ENCODE data around the gene MKX. TPM values are rescaled to one million over a fixed set of nuclear protein-coding genes. Genes with fewer than 3 reads are reported as not detected.

The MKX gene
- total RNA-seq, 4 donors from 2014 or later, result 0.82 to 2.4 TPM; not detected in 2

GRCh38 chr10:27715505-27715904 is 30.1 kb downstream of the MKX start:
- intact Hi-C loops (cut with DNase I; ENCODE audit: low total_unique reads), result no loop called here
- TF ChIP-seq CTCF (IDR thresholded peaks at IDR 0.05) (no peak), POLR2AphosphoS5 (IDR thresholded peaks at IDR 0.05) (no peak), POLR2A (IDR thresholded peaks at IDR 0.05) (no peak), EP300 (IDR thresholded peaks at IDR 0.05; ENCODE audit: low read depth) (no peak)
- WGBS, 2 donors (ENCODE audit: low coverage in 1 of 2), result 71 to 74% methylated on average over 1 to 3 of the region's 3 CpGs

GRCh38 chr10:27714349-27714748 is 31.3 kb downstream of the MKX start:
- peak overlapping the region in 1 of 4 donors; percentile 9 for H3K27ac ChIP-seq
- H3K4me1 ChIP-seq, result no peaks in the 10 kb centered on the region
- no peak for DNase-seq
- in situ Hi-C loops (cut with MboI; ENCODE audit: low pct_ligation_motif_present in 1 of 4, low pct_unique_long_range_greater_than_20kb in 1 of 4, low sequenced_read_pairs in 3 of 4) (no loop called here), intact Hi-C loops (cut with DNase I; ENCODE audit: low total_unique reads) (no loop called here)
- no peak overlapping the region for H3K4me3 ChIP-seq
- TF ChIP-seq POLR2A (IDR thresholded peaks at IDR 0.05) (no peak), POLR2AphosphoS5 (IDR thresholded peaks at IDR 0.05) (no peak), EP300 (IDR thresholded peaks at IDR 0.05; ENCODE audit: low read depth) (no peak), CTCF (IDR thresholded peaks at IDR 0.05) (no peak)
- 57 to 63% methylated on average over 4 of the region's 4 CpGs for WGBS, 2 donors (ENCODE audit: low coverage in 1 of 2)
- no peaks in the 10 kb centered on the region for H3K36me3 ChIP-seq
- H3K9me3 ChIP-seq, result no peaks in the 10 kb centered on the region
- no peaks in the 10 kb centered on the region for H3K27me3 ChIP-seq

More at GRCh38 chr10:27715505-27715904, 30.1 kb downstream of the MKX start:
- Histone ChIP-seq H3K27me3 (no peaks in the 10 kb centered on the region), H3K4me3 (no peak overlapping the region), H3K36me3 (no peaks in the 10 kb centered on the region), H3K9me3 (no peaks in the 10 kb centered on the region), H3K4me1 (no peaks in the 10 kb centered on the region), H3K27ac (no peak overlapping the region)
- in situ Hi-C loops (cut with MboI; ENCODE audit: low pct_ligation_motif_present in 1 of 4, low pct_unique_long_range_greater_than_20kb in 1 of 4, low sequenced_read_pairs in 3 of 4), result no loop called here
- no peak for DNase-seq

- Histone ChIP-seq H3K27me3 (no peaks in the 10 kb centered on the region), H3K4me3 (no peak overlapping the region), H3K27ac (peak overlapping the region in 1 of 4 donors; percentile 9), H3K4me1 (no peaks in the 10 kb centered on the region), H3K36me3 (no peaks in the 10 kb centered on the region), H3K9me3 (no peaks in the 10 kb centered on the region)
- TF ChIP-seq CTCF (IDR thresholded peaks at IDR 0.05), result no peak
- TF ChIP-seq POLR2AphosphoS5 (IDR thresholded peaks at IDR 0.05), result no peak
- no peak for TF ChIP-seq EP300 (IDR thresholded peaks at IDR 0.05; ENCODE audit: low read depth)
- no peak for TF ChIP-seq POLR2A (IDR thresholded peaks at IDR 0.05)
- intact Hi-C loops (cut with DNase I; ENCODE audit: low total_unique reads) (no loop called here), in situ Hi-C loops (cut with MboI; ENCODE audit: low pct_ligation_motif_present in 1 of 4, low pct_unique_long_range_greater_than_20kb in 1 of 4, low sequenced_read_pairs in 3 of 4) (no loop called here)
- WGBS, 2 donors (ENCODE audit: low coverage in 1 of 2), result 51 to 76% methylated on average over 2 to 3 of the region's 3 CpGs
- DNase-seq, result no peak
Measured at GRCh38 chr10:27713941-27714340, 31.7 kb downstream of the MKX start.

GRCh38 chr10:27710014-27710413 is 35.6 kb downstream of the MKX start:
- Histone ChIP-seq H3K9me3 (no peaks in the 10 kb centered on the region), H3K27me3 (no peaks in the 10 kb centered on the region), H3K4me3 (no peak overlapping the region), H3K27ac (no peak overlapping the region), H3K4me1 (no peaks in the 10 kb centered on the region), H3K36me3 (no peaks in the 10 kb centered on the region)
- TF ChIP-seq POLR2AphosphoS5 (IDR thresholded peaks at IDR 0.05), result no peak
- no peak for TF ChIP-seq CTCF (IDR thresholded peaks at IDR 0.05)
- no peak for TF ChIP-seq EP300 (IDR thresholded peaks at IDR 0.05; ENCODE audit: low read depth)
- TF ChIP-seq POLR2A (IDR thresholded peaks at IDR 0.05), result no peak
- in situ Hi-C loops (cut with MboI; ENCODE audit: low pct_ligation_motif_present in 1 of 4, low pct_unique_long_range_greater_than_20kb in 1 of 4, low sequenced_read_pairs in 3 of 4) (no loop called here), intact Hi-C loops (cut with DNase I; ENCODE audit: low total_unique reads) (no loop called here)
- no peak for DNase-seq

Data from transverse colon (tissue), 4 donors.